HepG2 (cell line): Measurements from ENCODE around the gene WDR7. TPM values are rescaled to one million over a fixed set of nuclear protein-coding genes. Genes with fewer than 3 reads are reported as not detected.

Source experiments
- ATAC-seq: fragments of 200-7000 bp; cut with Tn5 transposase; 3 replicates; pipeline ENCODE4 v1.9.1; 2020; ENCODE audit warnings: mild to moderate bottlenecking, moderate library complexity
- BruUV-seq: library from RNA; stranded (reverse); fragments of 400-500 nt; replicated peaks from 2 replicates; lab custom pipeline; 2021; lab: Mats Ljungman, UMichigan
- CTCF ChIA-PET: fragments of 300-600 bp; formaldehyde crosslinking; extraction: SDS; loops from one replicate; lab custom pipeline; 2021; ENCODE audit warnings: low total read pairs, inconsistent platforms, low intra/inter-chr PET ratio; lab: Yijun Ruan, JAX
- POLR2A ChIA-PET: fragments of 350-600 bp; sonication (Branson Sonifier 250); formaldehyde crosslinking; loops from one replicate; lab custom pipeline; 2020; ENCODE audit warnings: antibody characterized with exemption, inconsistent platforms; lab: Yijun Ruan, JAX
- DNase-seq: peaks from one replicate; pipeline ENCODE4 v3.0.0-alpha.2; 2015; ENCODE audit warnings: low spot score
- FAIRE-seq: peaks from 3 replicates; lab custom pipeline; 2011; peaks lifted over from hg19 to GRCh38; lab: Jason Lieb, UNC
- H2AFZ ChIP-seq: one replicate; pipeline ENCODE4 v1.6.1; 2011; ENCODE audit warnings: low read length, inconsistent platforms
- H3K27ac ChIP-seq: fragments of 300-600 bp; 3 replicates; pipeline ENCODE4 v1.8.0; 2011; ENCODE audit warnings: mixed run types, mild to moderate bottlenecking, mixed read lengths, low read length, inconsistent platforms; ENCODE audit not compliant: insufficient read depth; ENCODE audit errors: extremely low read length
- H3K27me3 ChIP-seq, 2 experiments: fragments of 200-600 bp in 1 of 2; 2 replicates in 1 of 2; 3 replicates in 1 of 2; pipeline versions ENCODE4 v1.6.0 to v1.8.0; 2011; ENCODE audit warnings: low read length in 2 of 2, mild to moderate bottlenecking in 2 of 2, moderate library complexity in 2 of 2, inconsistent platforms in 1 of 2; ENCODE audit not compliant: insufficient read depth in 2 of 2, control insufficient read depth in 1 of 2
- H3K36me3 ChIP-seq, 2 experiments: fragments of 200-600 bp in 1 of 2; replicated peaks in 1 of 2; 2 replicates in 1 of 2; 3 replicates in 1 of 2; pipeline versions ENCODE4 v1.5.1 to v1.8.0; 2011; ENCODE audit warnings: low read length in 2 of 2, inconsistent platforms in 1 of 2; ENCODE audit not compliant: insufficient read depth in 2 of 2, control insufficient read depth in 1 of 2
- H3K4me1 ChIP-seq: 2 replicates; pipeline ENCODE4 v1.5.1; 2012; ENCODE audit warnings: low read length, inconsistent platforms; ENCODE audit not compliant: insufficient read depth
- H3K4me2 ChIP-seq: 2 replicates; pipeline ENCODE4 v1.6.0; 2011; ENCODE audit warnings: low read depth, low read length, inconsistent platforms
- H3K4me3 ChIP-seq, 3 experiments: fragments of 200-600 bp in 1 of 3; sonication (generic), shearing (Covaris generic) in 1 of 3; replicated peaks in 1 of 3; 2 replicates each; pipeline ENCODE4 v1.5.1; 2011 to 2016; ENCODE audit warnings: low read length in 3 of 3, inconsistent platforms in 2 of 3, low read depth in 2 of 3, mild to moderate bottlenecking in 2 of 3, control low read depth in 1 of 3, mixed read lengths in 1 of 3; ENCODE audit not compliant: insufficient read depth in 1 of 3
- H3K79me2 ChIP-seq: one replicate; pipeline ENCODE4 v1.6.1; 2011; ENCODE audit warnings: low read length, inconsistent platforms; ENCODE audit not compliant: insufficient read depth
- H3K9ac ChIP-seq: 2 replicates; pipeline ENCODE4 v1.6.0; 2011; ENCODE audit warnings: mild to moderate bottlenecking, low read depth, low read length, inconsistent platforms; ENCODE audit not compliant: insufficient read depth
- H3K9me3 ChIP-seq: 2 replicates; pipeline ENCODE4 v1.5.1; 2012; ENCODE audit warnings: mild to moderate bottlenecking, low read length
- H4K20me1 ChIP-seq: 2 replicates; pipeline ENCODE4 v1.6.0; 2011; ENCODE audit warnings: inconsistent platforms, mild to moderate bottlenecking, low read length, moderate library complexity; ENCODE audit not compliant: insufficient read depth
- DPF2 ChIP-seq: sonication (generic); formaldehyde crosslinking; IDR thresholded peaks from 2 replicates; pipeline ENCODE4 v1.4.0; 2020; ENCODE audit warnings: mild to moderate bottlenecking, low read depth, missing genetic modification reagents, borderline replicate concordance
- RFX3 ChIP-seq: IDR thresholded peaks from 2 replicates; pipeline ENCODE4 v1.6.1; 2016; ENCODE audit warnings: missing biosample characterization, missing genetic modification reagents
- TOPORS ChIP-seq: sonication (generic); formaldehyde crosslinking; IDR thresholded peaks from 2 replicates; pipeline ENCODE4 v1.8.0; 2023; ENCODE audit warnings: mild to moderate bottlenecking, missing genetic modification reagents
- ZNF281 ChIP-seq: sonication (generic); formaldehyde crosslinking; IDR thresholded peaks from 2 replicates; pipeline ENCODE4 v1.4.0; 2020; ENCODE audit warnings: missing genetic modification reagents, borderline replicate concordance
- WGBS: methylation state at CpG from one replicate; pipeline ENCODE4 v1.1.6; 2017; ENCODE audit warnings: low lambda C conversion rate; 5-methylcytosine and 5-hydroxymethylcytosine counted together
- in situ Hi-C: cut with HindIII; loops from 2 replicates; pipeline ENCODE4 v1.10.0; 2017; ENCODE audit warnings: low pct_unique_long_range_greater_than_20kb; ENCODE audit not compliant: extremely low pct_ligation_motif_present
- intact Hi-C: fragments of 100-400 bp; cut with micrococcal nuclease; formaldehyde crosslinking; loops from one replicate; pipeline ENCODE4 v1.10.0; 2022; ENCODE audit not compliant: unreplicated experiment
- polyA plus RNA-seq, 8 experiments: library from polyadenylated mRNA; depleted of rRNA in 3 of 8; stranded (reverse) in 7 of 8; unstranded in 1 of 8; fragments of >200 nt; fragmentation: Illumina TruSeq in 4 of 8; extraction: Trizol in 4 of 8; gene quantifications; 2 replicates each; pipeline versions ENCODE4 v1.2.1 to v1.2.3, GENCODE V29; 2011 to 2016; ENCODE audit warnings: low read depth in 4 of 8, missing spikeins in 1 of 8, mixed read lengths in 1 of 8; ENCODE audit not compliant: insufficient read depth in 1 of 8
- total RNA-seq, 5 experiments: library from RNA; depleted of rRNA; stranded (reverse); fragments of >200 nt; fragmentation: Illumina TruSeq; extraction: Trizol; gene quantifications; 2 replicates each; pipeline ENCODE4 v1.2.3, GENCODE V29; 2016; ENCODE audit warnings: low read depth in 1 of 5
- TF ChIP-seq, protein P1 (sequence below): sonication (generic); formaldehyde crosslinking; IDR thresholded peaks from 2 replicates; pipeline ENCODE4 v1.4.0; 2020; ENCODE audit warnings: missing genetic modification reagents, borderline replicate concordance
- TF ChIP-seq, protein P2 (sequence below): sonication (generic); IDR thresholded peaks from 2 replicates; pipeline ENCODE4 v1.6.1; 2016; ENCODE audit warnings: low read depth, borderline replicate concordance

Gene WDR7
- total and polyA plus RNA-seq, 2 of the 13 experiments (the other 11 are each of a cell fraction or from before 2014, with no cell fraction given) = 2.0 to 7.8 TPM

DNA sequence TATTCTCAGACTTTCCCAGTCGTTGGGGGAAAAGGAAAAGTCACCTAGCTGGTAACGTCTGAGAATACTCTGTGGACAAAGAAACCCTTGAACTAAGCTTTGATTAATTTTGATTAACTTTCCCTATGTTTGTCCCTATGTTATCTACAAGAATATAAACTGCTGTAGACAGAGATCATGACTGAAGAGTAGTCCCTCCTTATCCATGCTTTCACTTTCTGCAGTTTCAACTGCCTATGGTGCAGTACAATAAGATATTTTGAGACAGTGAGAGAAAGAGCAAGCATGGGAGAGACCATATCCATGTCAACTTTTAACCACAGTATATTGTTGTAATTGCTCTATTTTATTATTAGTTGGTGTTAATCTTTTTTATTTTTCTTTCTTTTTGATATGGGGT lies 44.5 kb upstream of the WDR7 start:
- Histone ChIP-seq H3K27ac (no peak overlapping the region), H3K4me2 (no peak overlapping the region), H3K4me3 (no peak overlapping the region), H3K79me2 (no peaks in the 10 kb centered on the region), H3K4me1 (no peaks in the 10 kb centered on the region), H3K9me3 (no peaks in the 10 kb centered on the region), H3K9ac (no peak overlapping the region), H3K27me3 (no peaks in the 10 kb centered on the region), H2AFZ (no peak overlapping the region), H3K36me3 (peaks cover 6 to 43% of the 10 kb centered on the region in 2 experiments), H4K20me1 (no peaks in the 10 kb centered on the region)
- in situ Hi-C loops (no loop called here), intact Hi-C loops (no loop called here)
- no TSS peak for BruUV-seq
- ChIA-PET CTCF (no interaction called here), POLR2A (no interaction called here)
- 95% methylated on average over 2 of the region's 2 CpGs for WGBS
- no peak for FAIRE-seq
- ATAC-seq = no peak
- no peak for DNase-seq
- TF ChIP-seq, protein P1, sequence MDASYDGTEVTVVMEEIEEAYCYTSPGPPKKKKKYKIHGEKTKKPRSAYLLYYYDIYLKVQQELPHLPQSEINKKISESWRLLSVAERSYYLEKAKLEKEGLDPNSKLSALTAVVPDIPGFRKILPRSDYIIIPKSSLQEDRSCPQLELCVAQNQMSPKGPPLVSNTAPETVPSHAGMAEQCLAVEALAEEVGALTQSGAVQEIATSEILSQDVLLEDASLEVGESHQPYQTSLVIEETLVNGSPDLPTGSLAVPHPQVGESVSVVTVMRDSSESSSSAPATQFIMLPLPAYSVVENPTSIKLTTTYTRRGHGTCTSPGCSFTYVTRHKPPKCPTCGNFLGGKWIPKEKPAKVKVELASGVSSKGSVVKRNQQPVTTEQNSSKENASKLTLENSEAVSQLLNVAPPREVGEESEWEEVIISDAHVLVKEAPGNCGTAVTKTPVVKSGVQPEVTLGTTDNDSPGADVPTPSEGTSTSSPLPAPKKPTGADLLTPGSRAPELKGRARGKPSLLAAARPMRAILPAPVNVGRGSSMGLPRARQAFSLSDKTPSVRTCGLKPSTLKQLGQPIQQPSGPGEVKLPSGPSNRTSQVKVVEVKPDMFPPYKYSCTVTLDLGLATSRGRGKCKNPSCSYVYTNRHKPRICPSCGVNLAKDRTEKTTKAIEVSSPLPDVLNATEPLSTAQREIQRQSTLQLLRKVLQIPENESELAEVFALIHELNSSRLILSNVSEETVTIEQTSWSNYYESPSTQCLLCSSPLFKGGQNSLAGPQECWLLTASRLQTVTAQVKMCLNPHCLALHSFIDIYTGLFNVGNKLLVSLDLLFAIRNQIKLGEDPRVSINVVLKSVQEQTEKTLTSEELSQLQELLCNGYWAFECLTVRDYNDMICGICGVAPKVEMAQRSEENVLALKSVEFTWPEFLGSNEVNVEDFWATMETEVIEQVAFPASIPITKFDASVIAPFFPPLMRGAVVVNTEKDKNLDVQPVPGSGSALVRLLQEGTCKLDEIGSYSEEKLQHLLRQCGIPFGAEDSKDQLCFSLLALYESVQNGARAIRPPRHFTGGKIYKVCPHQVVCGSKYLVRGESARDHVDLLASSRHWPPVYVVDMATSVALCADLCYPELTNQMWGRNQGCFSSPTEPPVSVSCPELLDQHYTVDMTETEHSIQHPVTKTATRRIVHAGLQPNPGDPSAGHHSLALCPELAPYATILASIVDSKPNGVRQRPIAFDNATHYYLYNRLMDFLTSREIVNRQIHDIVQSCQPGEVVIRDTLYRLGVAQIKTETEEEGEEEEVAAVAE (CRISPR knock-in tag) = no peak
- TF ChIP-seq ZNF281 (CRISPR knock-in tag) (no peak), RFX3 (CRISPR knock-in tag) (no peak), DPF2 (no peak), TOPORS (CRISPR knock-in tag) (no peak)
- TF ChIP-seq, protein P2, sequence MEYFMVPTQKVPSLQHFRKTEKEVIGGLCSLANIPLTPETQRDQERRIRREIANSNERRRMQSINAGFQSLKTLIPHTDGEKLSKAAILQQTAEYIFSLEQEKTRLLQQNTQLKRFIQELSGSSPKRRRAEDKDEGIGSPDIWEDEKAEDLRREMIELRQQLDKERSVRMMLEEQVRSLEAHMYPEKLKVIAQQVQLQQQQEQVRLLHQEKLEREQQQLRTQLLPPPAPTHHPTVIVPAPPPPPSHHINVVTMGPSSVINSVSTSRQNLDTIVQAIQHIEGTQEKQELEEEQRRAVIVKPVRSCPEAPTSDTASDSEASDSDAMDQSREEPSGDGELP = no peak
